Karpas-422 (cell line): ENCODE measurements around the gene CCNY. TPM values are rescaled to one million over a fixed set of nuclear protein-coding genes. Genes with fewer than 3 reads are reported as not detected.

ENCODE experiments used
- DNase-seq: peaks from one replicate; pipeline ENCODE4 v3.0.0-alpha.2; 2015
- H2AFZ ChIP-seq: fragments of 200-600 bp; sonication (generic); 2 replicates; pipeline ENCODE4 v1.6.1; 2014; ENCODE audit warnings: antibody characterized with exemption, low read length, mixed read lengths
- H3K27ac ChIP-seq: fragments of 200-600 bp; sonication (generic); 2 replicates; pipeline ENCODE4 v1.5.1; 2014; ENCODE audit warnings: mild to moderate bottlenecking, low read length, moderate library complexity
- H3K27me3 ChIP-seq: fragments of 200-600 bp; sonication (generic); 2 replicates; pipeline ENCODE4 v1.6.1; 2014; ENCODE audit warnings: low read length, mixed read lengths
- H3K36me3 ChIP-seq: fragments of 200-600 bp; sonication (generic); 2 replicates; pipeline ENCODE4 v1.6.1; 2014; ENCODE audit warnings: low read length, mixed read lengths; ENCODE audit not compliant: insufficient read depth
- H3K4me1 ChIP-seq: fragments of 200-600 bp; sonication (generic); 2 replicates; pipeline ENCODE4 v1.6.1; 2014; ENCODE audit warnings: mild to moderate bottlenecking, low read length, mixed read lengths
- H3K4me2 ChIP-seq: fragments of 200-600 bp; sonication (generic); 2 replicates; pipeline ENCODE4 v1.6.1; 2014; ENCODE audit warnings: low read length, low read depth, mild to moderate bottlenecking; ENCODE audit not compliant: poor library complexity, severe bottlenecking
- H3K4me3 ChIP-seq: fragments of 200-600 bp; sonication (generic); 2 replicates; pipeline ENCODE4 v1.5.1; 2014; ENCODE audit warnings: mild to moderate bottlenecking, antibody characterized with exemption, low read length, mixed read lengths
- H3K79me2 ChIP-seq: fragments of 200-600 bp; sonication (generic); 2 replicates; pipeline ENCODE4 v1.6.1; 2014; ENCODE audit warnings: mild to moderate bottlenecking, low read length, mixed read lengths
- H3K9ac ChIP-seq: fragments of 200-600 bp; sonication (generic); 2 replicates; pipeline ENCODE4 v1.6.0; 2014; ENCODE audit warnings: low read length
- H3K9me2 ChIP-seq: fragments of 200-600 bp; sonication (generic), shearing (Covaris generic); replicated peaks from 2 replicates; pipeline ENCODE4 v1.6.0; 2014; ENCODE audit warnings: mild to moderate bottlenecking, low read length, moderate library complexity; ENCODE audit not compliant: insufficient read depth
- H3K9me3 ChIP-seq: fragments of 300-700, 200-600 bp; sonication (generic); 2 replicates; pipeline ENCODE4 v1.6.1; 2014; ENCODE audit warnings: low read length, mixed read lengths
- H4K20me1 ChIP-seq: fragments of 200-600 bp; sonication (generic); 2 replicates; pipeline ENCODE4 v1.6.1; 2014; ENCODE audit warnings: mild to moderate bottlenecking, antibody characterized with exemption, low read length, low read depth; ENCODE audit not compliant: insufficient read depth
- total RNA-seq: library from RNA; depleted of rRNA; stranded (reverse); fragments of >200 nt; shearing (Covaris generic); gene quantifications from 2 replicates; pipeline ENCODE4 v1.2.3, GENCODE V29; 2014; ENCODE audit warnings: low replicate concordance

The CCNY gene
- total RNA-seq, 1 experiment from 2014 or later: 19.4 TPM

- Histone ChIP-seq H3K27ac (no peak overlapping the region), H3K4me3 (peak overlapping the region; percentile 74), H3K9ac (peak overlapping the region; percentile 72), H3K4me2 (peak overlapping the region; percentile 73), H3K79me2 (peaks cover 57% of the 10 kb centered on the region), H3K27me3 (peaks cover 2% of the 10 kb centered on the region; the same call in 1 of the 2 replicates), H3K36me3 (no peaks in the 10 kb centered on the region), H2AFZ (peak overlapping the region; percentile 49; the same call in 1 of the 2 replicates), H3K9me3 (no peaks in the 10 kb centered on the region), H3K4me1 (peaks cover 27% of the 10 kb centered on the region), H4K20me1 (peaks cover 43% of the 10 kb centered on the region), H3K9me2 (no peaks in the 10 kb centered on the region)
- DNase-seq: peak; percentile 53
Measured at GRCh38 chr10:35336921-35337823, 863 bp downstream of the CCNY start.

DNA sequence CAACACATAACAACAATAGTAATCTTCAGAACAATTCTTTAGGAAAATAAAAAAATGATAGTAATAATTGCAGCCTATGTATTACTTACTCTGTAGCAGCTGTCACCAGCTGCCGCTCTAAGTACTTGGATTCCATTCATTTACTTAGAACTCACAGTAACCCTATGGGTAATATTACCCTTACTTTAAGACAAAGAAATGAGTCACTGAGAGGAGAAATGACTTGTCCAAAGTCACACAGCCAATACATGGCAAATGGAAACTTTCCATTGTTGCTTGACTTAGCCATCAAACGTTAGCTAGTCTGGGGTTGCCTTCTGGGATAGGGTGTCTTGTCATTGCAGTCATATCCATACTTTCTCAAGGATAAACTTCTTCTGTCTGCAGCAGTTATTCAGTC is 3.6 kb downstream of the CCNY start:
- H3K4me3 ChIP-seq: no peak overlapping the region
- no peaks in the 10 kb centered on the region for H3K36me3 ChIP-seq
- no peak overlapping the region for H3K27ac ChIP-seq
- no peaks in the 10 kb centered on the region for H3K9me2 ChIP-seq
- no peak overlapping the region for H3K9ac ChIP-seq
- no peaks in the 10 kb centered on the region for H3K9me3 ChIP-seq
- H2AFZ ChIP-seq: no peak overlapping the region
- H3K79me2 ChIP-seq: peaks cover 43% of the 10 kb centered on the region
- peaks cover 56% of the 10 kb centered on the region for H4K20me1 ChIP-seq
- H3K27me3 ChIP-seq: peaks cover 2% of the 10 kb centered on the region; the same call in 1 of the 2 replicates
- DNase-seq: no peak
- peaks cover 19% of the 10 kb centered on the region for H3K4me1 ChIP-seq
- H3K4me2 ChIP-seq: no peak overlapping the region

GRCh38 chr10:35340975-35341374 is 4.7 kb downstream of the CCNY start:
- H3K9ac ChIP-seq: no peak overlapping the region
- H3K9me3 ChIP-seq: no peaks in the 10 kb centered on the region

DNA sequence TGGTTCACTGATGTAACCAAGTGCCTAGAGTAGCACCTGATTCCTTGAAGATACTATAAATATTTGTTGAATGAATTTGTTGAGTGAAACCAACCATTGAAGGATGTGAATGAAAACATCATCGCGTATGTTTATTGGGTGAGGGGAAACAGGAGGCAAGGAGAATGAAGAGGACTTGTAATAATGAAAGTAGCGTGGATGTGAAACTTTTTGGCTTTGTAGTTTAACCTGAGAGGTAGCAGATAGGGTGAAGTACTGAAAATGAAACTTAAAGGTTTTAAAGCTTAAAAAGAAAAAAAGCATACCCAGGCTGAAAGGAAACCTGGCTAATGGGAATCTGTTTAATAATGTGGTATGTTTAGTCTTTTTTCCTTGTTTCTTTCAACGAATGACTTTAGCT is 5.2 kb downstream of the CCNY start:
- Histone ChIP-seq H2AFZ (no peak overlapping the region), H3K4me2 (no peak overlapping the region), H3K4me3 (no peak overlapping the region), H3K27ac (no peak overlapping the region), H3K79me2 (peaks cover 35% of the 10 kb centered on the region), H3K9ac (no peak overlapping the region), H3K4me1 (peaks cover 12% of the 10 kb centered on the region), H3K36me3 (no peaks in the 10 kb centered on the region), H3K27me3 (peaks cover 2% of the 10 kb centered on the region; the same call in 1 of the 2 replicates), H3K9me2 (no peaks in the 10 kb centered on the region), H3K9me3 (no peaks in the 10 kb centered on the region), H4K20me1 (peaks cover 69% of the 10 kb centered on the region)
- DNase-seq: no peak

More at GRCh38 chr10:35340975-35341374, 4.7 kb downstream of the CCNY start:
- H3K27me3 ChIP-seq: peaks cover 2% of the 10 kb centered on the region; the same call in 1 of the 2 replicates
- H4K20me1 ChIP-seq: peaks cover 63% of the 10 kb centered on the region
- no peak overlapping the region for H3K4me2 ChIP-seq
- DNase-seq: no peak
- H3K36me3 ChIP-seq: no peaks in the 10 kb centered on the region
- H3K4me1 ChIP-seq: peaks cover 12% of the 10 kb centered on the region
- H3K79me2 ChIP-seq: peaks cover 37% of the 10 kb centered on the region
- H2AFZ ChIP-seq: no peak overlapping the region
- no peak overlapping the region for H3K27ac ChIP-seq
- no peaks in the 10 kb centered on the region for H3K9me2 ChIP-seq
- no peak overlapping the region for H3K4me3 ChIP-seq

DNA sequence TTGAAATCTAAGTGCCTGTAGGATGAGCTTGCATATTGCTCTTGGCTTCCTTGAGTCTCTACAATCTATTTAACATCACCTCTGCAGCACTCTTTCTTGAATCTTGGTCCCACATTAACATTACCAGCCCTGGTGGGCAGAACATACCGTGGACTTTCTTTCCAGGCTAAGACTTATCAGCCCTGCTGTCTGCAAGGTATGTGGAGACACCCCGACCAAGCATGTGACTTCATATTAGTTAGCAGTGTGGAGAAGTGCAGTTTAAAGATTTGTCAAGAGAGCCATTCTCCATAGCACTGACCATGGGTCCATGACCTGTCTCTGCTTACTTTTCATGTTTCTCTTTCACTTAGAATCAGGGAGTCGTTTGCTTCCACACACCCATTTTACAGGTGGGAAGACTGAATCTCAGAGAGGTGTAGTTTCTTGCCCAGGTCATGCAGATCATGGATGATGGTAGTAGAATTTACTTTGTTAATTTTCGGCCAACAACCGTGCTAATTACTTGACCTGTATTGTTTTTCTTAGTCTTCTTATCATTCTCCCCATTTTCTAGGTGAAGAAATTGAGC is 6.0 kb downstream of the CCNY start:
- no peak overlapping the region for H3K4me2 ChIP-seq

GRCh38 chr10:35343739-35344138 is 7.4 kb downstream of the CCNY start:
- H3K4me1 ChIP-seq: peaks cover 4% of the 10 kb centered on the region
- DNase-seq: no peak
- H3K4me2 ChIP-seq: no peak overlapping the region
- no peak overlapping the region for H3K4me3 ChIP-seq
- no peak overlapping the region for H2AFZ ChIP-seq
- H3K27ac ChIP-seq: no peak overlapping the region
- H3K9ac ChIP-seq: no peak overlapping the region
- H3K9me2 ChIP-seq: no peaks in the 10 kb centered on the region
- H3K27me3 ChIP-seq: no peaks in the 10 kb centered on the region
- H3K79me2 ChIP-seq: peaks cover 30% of the 10 kb centered on the region
- no peaks in the 10 kb centered on the region for H3K36me3 ChIP-seq
- peaks cover 73% of the 10 kb centered on the region for H4K20me1 ChIP-seq
- no peaks in the 10 kb centered on the region for H3K9me3 ChIP-seq

More for the DNA sequence above, 6.0 kb downstream of the CCNY start:
- Histone ChIP-seq H3K4me3 (no peak overlapping the region), H2AFZ (no peak overlapping the region), H3K27ac (no peak overlapping the region), H4K20me1 (peaks cover 73% of the 10 kb centered on the region), H3K4me1 (peaks cover 14% of the 10 kb centered on the region), H3K36me3 (no peaks in the 10 kb centered on the region), H3K27me3 (peaks cover under 1% of the 10 kb centered on the region; the same call in 1 of the 2 replicates), H3K9ac (no peak overlapping the region), H3K9me3 (no peaks in the 10 kb centered on the region), H3K9me2 (no peaks in the 10 kb centered on the region), H3K79me2 (peaks cover 38% of the 10 kb centered on the region)
- DNase-seq: no peak

GRCh38 chr10:35345383-35345742 is 9.1 kb downstream of the CCNY start:
- no peak overlapping the region for H3K27ac ChIP-seq
- no peaks in the 10 kb centered on the region for H3K27me3 ChIP-seq
- no peak for DNase-seq
- no peak overlapping the region for H3K9ac ChIP-seq
- H3K9me2 ChIP-seq: no peaks in the 10 kb centered on the region
- H3K4me2 ChIP-seq: no peak overlapping the region
- no peaks in the 10 kb centered on the region for H3K9me3 ChIP-seq
- H4K20me1 ChIP-seq: peaks cover 76% of the 10 kb centered on the region
- H2AFZ ChIP-seq: no peak overlapping the region
- no peaks in the 10 kb centered on the region for H3K36me3 ChIP-seq
- peaks cover 27% of the 10 kb centered on the region for H3K79me2 ChIP-seq
- no peak overlapping the region for H3K4me3 ChIP-seq
- peaks cover 6% of the 10 kb centered on the region for H3K4me1 ChIP-seq

DNA sequence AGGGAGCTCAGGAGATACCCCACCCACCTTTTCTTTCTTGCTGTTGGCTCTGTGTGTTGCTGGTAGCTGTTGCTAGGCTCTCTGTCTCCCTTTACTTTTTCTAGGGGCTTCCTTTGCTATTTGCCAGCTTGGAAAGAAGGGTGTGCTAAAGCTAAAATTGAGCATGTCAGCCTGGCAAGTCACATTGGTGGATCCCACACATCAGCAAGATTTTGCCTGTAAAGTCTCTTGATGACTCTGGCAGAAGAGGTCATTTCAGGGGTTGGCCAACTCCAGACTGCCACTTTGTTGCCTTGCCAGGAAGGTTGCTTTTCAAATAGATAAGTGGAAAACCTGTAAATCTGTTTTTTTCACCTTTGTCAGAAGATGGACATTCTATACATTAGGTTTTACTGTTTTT is 9.9 kb downstream of the CCNY start:
- H3K79me2 ChIP-seq: peaks cover 24% of the 10 kb centered on the region

More for the DNA sequence above, 9.9 kb downstream of the CCNY start:
- peaks cover 7% of the 10 kb centered on the region for H3K4me1 ChIP-seq
- H4K20me1 ChIP-seq: peaks cover 80% of the 10 kb centered on the region
- no peaks in the 10 kb centered on the region for H3K9me2 ChIP-seq
- no peak overlapping the region for H3K27ac ChIP-seq
- no peak overlapping the region for H3K4me3 ChIP-seq
- DNase-seq: no peak
- H2AFZ ChIP-seq: no peak overlapping the region
- H3K4me2 ChIP-seq: no peak overlapping the region
- H3K9me3 ChIP-seq: no peaks in the 10 kb centered on the region
- H3K9ac ChIP-seq: no peak overlapping the region
- H3K36me3 ChIP-seq: no peaks in the 10 kb centered on the region
- no peaks in the 10 kb centered on the region for H3K27me3 ChIP-seq
